ENCODE measurements around the gene NR1H4.
"Not testable (repeated sequence)": the region's sequence is repeated elsewhere in the genome, so short reads cannot be mapped to it uniquely, and the experiment has no call there.

Gene NR1H4

GRCh38 chr12:100498141-100498540 lies 24.5 kb downstream of the NR1H4 start:
- Histone ChIP-seq H3K27me3 (ENCODE audit: control insufficient read depth, insufficient read depth, low read length) (no peaks in the 10 kb centered on the region), H3K9ac (ENCODE audit: low read length) (no peak overlapping the region), H3K27ac (ENCODE audit: low read depth, low read length) (no peak overlapping the region)

GRCh38 chr12:100499416-100499815 lies 25.8 kb downstream of the NR1H4 start:
- Histone ChIP-seq H3K27ac (ENCODE audit: low read depth, low read length) (no peak overlapping the region), H3K4me3 (ENCODE audit: low read length) (no peak overlapping the region), H3K36me3 (ENCODE audit: control insufficient read depth, insufficient read depth, low read length) (no peaks in the 10 kb centered on the region), H3K9ac (ENCODE audit: low read length) (no peak overlapping the region), H3K4me1 (ENCODE audit: control insufficient read depth, insufficient read depth, low read length) (no peaks in the 10 kb centered on the region), H3K27me3 (ENCODE audit: control insufficient read depth, insufficient read depth, low read length) (no peaks in the 10 kb centered on the region)

More at GRCh38 chr12:100498141-100498540, 24.5 kb downstream of the NR1H4 start:
- H3K4me1 ChIP-seq (ENCODE audit: control insufficient read depth, insufficient read depth, low read length), result no peaks in the 10 kb centered on the region
- H3K36me3 ChIP-seq (ENCODE audit: control insufficient read depth, insufficient read depth, low read length), result no peaks in the 10 kb centered on the region
- H3K4me3 ChIP-seq (ENCODE audit: low read length), result no peak overlapping the region

- H3K9ac ChIP-seq (ENCODE audit: low read length); H3K4me1 ChIP-seq (ENCODE audit: control insufficient read depth, insufficient read depth, low read length); H3K27ac ChIP-seq (ENCODE audit: low read depth, low read length); H3K27me3 ChIP-seq (ENCODE audit: control insufficient read depth, insufficient read depth, low read length); H3K36me3 ChIP-seq (ENCODE audit: control insufficient read depth, insufficient read depth, low read length); H3K4me3 ChIP-seq (ENCODE audit: low read length): not testable (repeated sequence)
Observed at GRCh38 chr12:100502718-100503117, 29.1 kb downstream of the NR1H4 start.

- no peaks in the 10 kb centered on the region for H3K27me3 ChIP-seq (ENCODE audit: control insufficient read depth, insufficient read depth, low read length)
- no peak overlapping the region for H3K9ac ChIP-seq (ENCODE audit: low read length)
- H3K4me3 ChIP-seq (ENCODE audit: low read length), result no peak overlapping the region
- no peaks in the 10 kb centered on the region for H3K36me3 ChIP-seq (ENCODE audit: control insufficient read depth, insufficient read depth, low read length)
- no peaks in the 10 kb centered on the region for H3K4me1 ChIP-seq (ENCODE audit: control insufficient read depth, insufficient read depth, low read length)
- H3K27ac ChIP-seq (ENCODE audit: low read depth, low read length), result no peak overlapping the region
Observed at GRCh38 chr12:100503228-100503628, 29.6 kb downstream of the NR1H4 start.

- Histone ChIP-seq H3K36me3 (ENCODE audit: control insufficient read depth, insufficient read depth, low read length) (no peaks in the 10 kb centered on the region), H3K4me1 (ENCODE audit: control insufficient read depth, insufficient read depth, low read length) (no peaks in the 10 kb centered on the region), H3K9ac (ENCODE audit: low read length) (no peak overlapping the region), H3K4me3 (ENCODE audit: low read length) (no peak overlapping the region), H3K27me3 (ENCODE audit: control insufficient read depth, insufficient read depth, low read length) (no peaks in the 10 kb centered on the region), H3K27ac (ENCODE audit: low read depth, low read length) (no peak overlapping the region)
Observed at GRCh38 chr12:100504804-100505203, 31.1 kb downstream of the NR1H4 start.

- Histone ChIP-seq H3K36me3 (ENCODE audit: control insufficient read depth, insufficient read depth, low read length) (no peaks in the 10 kb centered on the region), H3K9ac (ENCODE audit: low read length) (no peak overlapping the region), H3K4me1 (ENCODE audit: control insufficient read depth, insufficient read depth, low read length) (no peaks in the 10 kb centered on the region), H3K27me3 (ENCODE audit: control insufficient read depth, insufficient read depth, low read length) (no peaks in the 10 kb centered on the region), H3K27ac (ENCODE audit: low read depth, low read length) (no peak overlapping the region), H3K4me3 (ENCODE audit: low read length) (no peak overlapping the region)
Observed at GRCh38 chr12:100508751-100509150, 35.1 kb downstream of the NR1H4 start.

GRCh38 chr12:100512692-100513091 lies 39.0 kb downstream of the NR1H4 start:
- H3K9ac ChIP-seq (ENCODE audit: low read length), result no peak overlapping the region
- H3K4me1 ChIP-seq (ENCODE audit: control insufficient read depth, insufficient read depth, low read length), result no peaks in the 10 kb centered on the region
- H3K4me3 ChIP-seq (ENCODE audit: low read length), result no peak overlapping the region
- H3K36me3 ChIP-seq (ENCODE audit: control insufficient read depth, insufficient read depth, low read length), result no peaks in the 10 kb centered on the region
- H3K27ac ChIP-seq (ENCODE audit: low read depth, low read length), result no peak overlapping the region
- no peaks in the 10 kb centered on the region for H3K27me3 ChIP-seq (ENCODE audit: control insufficient read depth, insufficient read depth, low read length)

GRCh38 chr12:100515968-100516367 lies 42.3 kb downstream of the NR1H4 start:
- H3K27ac ChIP-seq (ENCODE audit: low read depth, low read length), result no peak overlapping the region
- no peaks in the 10 kb centered on the region for H3K36me3 ChIP-seq (ENCODE audit: control insufficient read depth, insufficient read depth, low read length)
- no peak overlapping the region for H3K4me3 ChIP-seq (ENCODE audit: low read length)
- no peaks in the 10 kb centered on the region for H3K27me3 ChIP-seq (ENCODE audit: control insufficient read depth, insufficient read depth, low read length)
- H3K9ac ChIP-seq (ENCODE audit: low read length), result no peak overlapping the region
- H3K4me1 ChIP-seq (ENCODE audit: control insufficient read depth, insufficient read depth, low read length), result no peaks in the 10 kb centered on the region

- Histone ChIP-seq H3K27ac (ENCODE audit: low read depth, low read length) (no peak overlapping the region), H3K27me3 (ENCODE audit: control insufficient read depth, insufficient read depth, low read length) (no peaks in the 10 kb centered on the region), H3K4me1 (ENCODE audit: control insufficient read depth, insufficient read depth, low read length) (no peaks in the 10 kb centered on the region), H3K4me3 (ENCODE audit: low read length) (no peak overlapping the region), H3K36me3 (ENCODE audit: control insufficient read depth, insufficient read depth, low read length) (no peaks in the 10 kb centered on the region), H3K9ac (ENCODE audit: low read length) (no peak overlapping the region)
Observed at GRCh38 chr12:100518376-100518775, 44.7 kb downstream of the NR1H4 start.

- no peak overlapping the region for H3K27ac ChIP-seq (ENCODE audit: low read depth, low read length)
- H3K36me3 ChIP-seq (ENCODE audit: control insufficient read depth, insufficient read depth, low read length), result no peaks in the 10 kb centered on the region
- H3K9ac ChIP-seq (ENCODE audit: low read length), result no peak overlapping the region
- no peak overlapping the region for H3K4me3 ChIP-seq (ENCODE audit: low read length)
- no peaks in the 10 kb centered on the region for H3K27me3 ChIP-seq (ENCODE audit: control insufficient read depth, insufficient read depth, low read length)
- H3K4me1 ChIP-seq (ENCODE audit: control insufficient read depth, insufficient read depth, low read length), result no peaks in the 10 kb centered on the region
Observed at GRCh38 chr12:100520048-100520769, 46.5 kb downstream of the NR1H4 start.

- H3K4me3 ChIP-seq (ENCODE audit: low read length), result no peak overlapping the region
Observed at GRCh38 chr12:100521958-100522357, 48.3 kb downstream of the NR1H4 start.

GRCh38 chr12:100528034-100528433 lies 54.4 kb downstream of the NR1H4 start:
- H3K4me3 ChIP-seq (ENCODE audit: low read length), result no peak overlapping the region
- no peak overlapping the region for H3K9ac ChIP-seq (ENCODE audit: low read length)
- no peaks in the 10 kb centered on the region for H3K4me1 ChIP-seq (ENCODE audit: control insufficient read depth, insufficient read depth, low read length)
- H3K27ac ChIP-seq (ENCODE audit: low read depth, low read length), result no peak overlapping the region
- H3K27me3 ChIP-seq (ENCODE audit: control insufficient read depth, insufficient read depth, low read length), result no peaks in the 10 kb centered on the region
- H3K36me3 ChIP-seq (ENCODE audit: control insufficient read depth, insufficient read depth, low read length), result no peaks in the 10 kb centered on the region

More at GRCh38 chr12:100521958-100522357, 48.3 kb downstream of the NR1H4 start:
- Histone ChIP-seq H3K27ac (ENCODE audit: low read depth, low read length) (no peak overlapping the region), H3K4me1 (ENCODE audit: control insufficient read depth, insufficient read depth, low read length) (no peaks in the 10 kb centered on the region), H3K36me3 (ENCODE audit: control insufficient read depth, insufficient read depth, low read length) (no peaks in the 10 kb centered on the region), H3K9ac (ENCODE audit: low read length) (no peak overlapping the region), H3K27me3 (ENCODE audit: control insufficient read depth, insufficient read depth, low read length) (no peaks in the 10 kb centered on the region)

GRCh38 chr12:100528471-100529127 lies 54.9 kb downstream of the NR1H4 start:
- no peak overlapping the region for H3K9ac ChIP-seq (ENCODE audit: low read length)
- no peak overlapping the region for H3K4me3 ChIP-seq (ENCODE audit: low read length)
- no peak overlapping the region for H3K27ac ChIP-seq (ENCODE audit: low read depth, low read length)
- H3K36me3 ChIP-seq (ENCODE audit: control insufficient read depth, insufficient read depth, low read length), result no peaks in the 10 kb centered on the region
- no peaks in the 10 kb centered on the region for H3K4me1 ChIP-seq (ENCODE audit: control insufficient read depth, insufficient read depth, low read length)
- no peaks in the 10 kb centered on the region for H3K27me3 ChIP-seq (ENCODE audit: control insufficient read depth, insufficient read depth, low read length)
